G401.6 (cell line): ENCODE measurements around the gene HSPA12A.

Source experiments
- FAIRE-seq: peaks from 2 replicates; lab custom pipeline; 2012; peaks lifted over from hg19 to GRCh38; lab: Jason Lieb, UNC

The HSPA12A gene

GRCh38 chr10:116627386-116627933 lies 114.9 kb downstream of the HSPA12A start:
- no peak for FAIRE-seq

- FAIRE-seq, result no peak
These were observed 115.6 kb downstream of the HSPA12A start for GRCh38 chr10:116626815-116627214.

GRCh38 chr10:116625845-116626244 lies 116.5 kb downstream of the HSPA12A start:
- no peak for FAIRE-seq

- FAIRE-seq, result no peak
These were observed 120.3 kb downstream of the HSPA12A start for GRCh38 chr10:116621934-116622655.

- no peak for FAIRE-seq
These were observed 120.9 kb downstream of the HSPA12A start for GRCh38 chr10:116621476-116621875.
